ENCODE measurements around the gene NIPSNAP2. TPM values are rescaled to one million over a fixed set of nuclear protein-coding genes. Genes with fewer than 3 reads are reported as not detected.

NIPSNAP2 gene
- total and polyA plus RNA-seq, 2 of the 13 experiments (the other 11 are each of a cell fraction or from before 2014, with no cell fraction given), result 40.3 to 61.5 TPM

- TF ChIP-seq, protein P1, sequence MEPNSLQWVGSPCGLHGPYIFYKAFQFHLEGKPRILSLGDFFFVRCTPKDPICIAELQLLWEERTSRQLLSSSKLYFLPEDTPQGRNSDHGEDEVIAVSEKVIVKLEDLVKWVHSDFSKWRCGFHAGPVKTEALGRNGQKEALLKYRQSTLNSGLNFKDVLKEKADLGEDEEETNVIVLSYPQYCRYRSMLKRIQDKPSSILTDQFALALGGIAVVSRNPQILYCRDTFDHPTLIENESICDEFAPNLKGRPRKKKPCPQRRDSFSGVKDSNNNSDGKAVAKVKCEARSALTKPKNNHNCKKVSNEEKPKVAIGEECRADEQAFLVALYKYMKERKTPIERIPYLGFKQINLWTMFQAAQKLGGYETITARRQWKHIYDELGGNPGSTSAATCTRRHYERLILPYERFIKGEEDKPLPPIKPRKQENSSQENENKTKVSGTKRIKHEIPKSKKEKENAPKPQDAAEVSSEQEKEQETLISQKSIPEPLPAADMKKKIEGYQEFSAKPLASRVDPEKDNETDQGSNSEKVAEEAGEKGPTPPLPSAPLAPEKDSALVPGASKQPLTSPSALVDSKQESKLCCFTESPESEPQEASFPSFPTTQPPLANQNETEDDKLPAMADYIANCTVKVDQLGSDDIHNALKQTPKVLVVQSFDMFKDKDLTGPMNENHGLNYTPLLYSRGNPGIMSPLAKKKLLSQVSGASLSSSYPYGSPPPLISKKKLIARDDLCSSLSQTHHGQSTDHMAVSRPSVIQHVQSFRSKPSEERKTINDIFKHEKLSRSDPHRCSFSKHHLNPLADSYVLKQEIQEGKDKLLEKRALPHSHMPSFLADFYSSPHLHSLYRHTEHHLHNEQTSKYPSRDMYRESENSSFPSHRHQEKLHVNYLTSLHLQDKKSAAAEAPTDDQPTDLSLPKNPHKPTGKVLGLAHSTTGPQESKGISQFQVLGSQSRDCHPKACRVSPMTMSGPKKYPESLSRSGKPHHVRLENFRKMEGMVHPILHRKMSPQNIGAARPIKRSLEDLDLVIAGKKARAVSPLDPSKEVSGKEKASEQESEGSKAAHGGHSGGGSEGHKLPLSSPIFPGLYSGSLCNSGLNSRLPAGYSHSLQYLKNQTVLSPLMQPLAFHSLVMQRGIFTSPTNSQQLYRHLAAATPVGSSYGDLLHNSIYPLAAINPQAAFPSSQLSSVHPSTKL (CRISPR knock-in tag; IDR thresholded peaks at IDR 0.05), result 0 out of 2 replicates have a peak, but pooled peaks have one; percentile 48
- TF ChIP-seq SATB2 (CRISPR knock-in tag; IDR thresholded peaks at IDR 0.05) (0 out of 2 replicates have a peak, but pooled peaks have one; percentile 20), ZNF232 (CRISPR knock-in tag; IDR thresholded peaks at IDR 0.05; ENCODE audit: borderline replicate concordance) (peak; percentile 68; the same call in 1 of the 2 replicates), ZNF563 (CRISPR knock-in tag; IDR thresholded peaks at IDR 0.05) (peak; percentile 75), ZNF777 (CRISPR knock-in tag; IDR thresholded peaks at IDR 0.05) (peak; percentile 52; the same call in 1 of the 2 replicates), ZNF776 (CRISPR knock-in tag; IDR thresholded peaks at IDR 0.05) (0 out of 2 replicates have a peak, but pooled peaks have one; percentile 33), HOXA3 (CRISPR knock-in tag; IDR thresholded peaks at IDR 0.05) (peak; percentile 55), ASH2L (IDR thresholded peaks at IDR 0.05; ENCODE audit: insufficient read length, low read depth, low read length) (no peak), ZNF607 (CRISPR knock-in tag; IDR thresholded peaks at IDR 0.05; ENCODE audit: borderline replicate concordance) (peak; percentile 88; the same call in 1 of the 2 replicates), SOX6 (IDR thresholded peaks at IDR 0.05) (no peak), SOX6 (CRISPR knock-in tag; IDR thresholded peaks at IDR 0.05) (peak; percentile 48; the same call in 1 of the 2 replicates), BCL6 (CRISPR knock-in tag; IDR thresholded peaks at IDR 0.05) (no peak), ATF7-NPFF (CRISPR knock-in tag; IDR thresholded peaks at IDR 0.05; ENCODE audit: low read depth) (peak; percentile 31; the same call in 1 of the 2 replicates)
- TF ChIP-seq, protein P2, sequence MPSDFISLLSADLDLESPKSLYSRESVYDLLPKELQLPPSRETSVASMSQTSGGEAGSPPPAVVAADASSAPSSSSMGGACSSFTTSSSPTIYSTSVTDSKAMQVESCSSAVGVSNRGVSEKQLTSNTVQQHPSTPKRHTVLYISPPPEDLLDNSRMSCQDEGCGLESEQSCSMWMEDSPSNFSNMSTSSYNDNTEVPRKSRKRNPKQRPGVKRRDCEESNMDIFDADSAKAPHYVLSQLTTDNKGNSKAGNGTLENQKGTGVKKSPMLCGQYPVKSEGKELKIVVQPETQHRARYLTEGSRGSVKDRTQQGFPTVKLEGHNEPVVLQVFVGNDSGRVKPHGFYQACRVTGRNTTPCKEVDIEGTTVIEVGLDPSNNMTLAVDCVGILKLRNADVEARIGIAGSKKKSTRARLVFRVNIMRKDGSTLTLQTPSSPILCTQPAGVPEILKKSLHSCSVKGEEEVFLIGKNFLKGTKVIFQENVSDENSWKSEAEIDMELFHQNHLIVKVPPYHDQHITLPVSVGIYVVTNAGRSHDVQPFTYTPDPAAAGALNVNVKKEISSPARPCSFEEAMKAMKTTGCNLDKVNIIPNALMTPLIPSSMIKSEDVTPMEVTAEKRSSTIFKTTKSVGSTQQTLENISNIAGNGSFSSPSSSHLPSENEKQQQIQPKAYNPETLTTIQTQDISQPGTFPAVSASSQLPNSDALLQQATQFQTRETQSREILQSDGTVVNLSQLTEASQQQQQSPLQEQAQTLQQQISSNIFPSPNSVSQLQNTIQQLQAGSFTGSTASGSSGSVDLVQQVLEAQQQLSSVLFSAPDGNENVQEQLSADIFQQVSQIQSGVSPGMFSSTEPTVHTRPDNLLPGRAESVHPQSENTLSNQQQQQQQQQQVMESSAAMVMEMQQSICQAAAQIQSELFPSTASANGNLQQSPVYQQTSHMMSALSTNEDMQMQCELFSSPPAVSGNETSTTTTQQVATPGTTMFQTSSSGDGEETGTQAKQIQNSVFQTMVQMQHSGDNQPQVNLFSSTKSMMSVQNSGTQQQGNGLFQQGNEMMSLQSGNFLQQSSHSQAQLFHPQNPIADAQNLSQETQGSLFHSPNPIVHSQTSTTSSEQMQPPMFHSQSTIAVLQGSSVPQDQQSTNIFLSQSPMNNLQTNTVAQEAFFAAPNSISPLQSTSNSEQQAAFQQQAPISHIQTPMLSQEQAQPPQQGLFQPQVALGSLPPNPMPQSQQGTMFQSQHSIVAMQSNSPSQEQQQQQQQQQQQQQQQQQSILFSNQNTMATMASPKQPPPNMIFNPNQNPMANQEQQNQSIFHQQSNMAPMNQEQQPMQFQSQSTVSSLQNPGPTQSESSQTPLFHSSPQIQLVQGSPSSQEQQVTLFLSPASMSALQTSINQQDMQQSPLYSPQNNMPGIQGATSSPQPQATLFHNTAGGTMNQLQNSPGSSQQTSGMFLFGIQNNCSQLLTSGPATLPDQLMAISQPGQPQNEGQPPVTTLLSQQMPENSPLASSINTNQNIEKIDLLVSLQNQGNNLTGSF (CRISPR knock-in tag; IDR thresholded peaks at IDR 0.05), result peak; percentile 77; the same call in 1 of the 2 replicates
- TF ChIP-seq, protein P3, sequence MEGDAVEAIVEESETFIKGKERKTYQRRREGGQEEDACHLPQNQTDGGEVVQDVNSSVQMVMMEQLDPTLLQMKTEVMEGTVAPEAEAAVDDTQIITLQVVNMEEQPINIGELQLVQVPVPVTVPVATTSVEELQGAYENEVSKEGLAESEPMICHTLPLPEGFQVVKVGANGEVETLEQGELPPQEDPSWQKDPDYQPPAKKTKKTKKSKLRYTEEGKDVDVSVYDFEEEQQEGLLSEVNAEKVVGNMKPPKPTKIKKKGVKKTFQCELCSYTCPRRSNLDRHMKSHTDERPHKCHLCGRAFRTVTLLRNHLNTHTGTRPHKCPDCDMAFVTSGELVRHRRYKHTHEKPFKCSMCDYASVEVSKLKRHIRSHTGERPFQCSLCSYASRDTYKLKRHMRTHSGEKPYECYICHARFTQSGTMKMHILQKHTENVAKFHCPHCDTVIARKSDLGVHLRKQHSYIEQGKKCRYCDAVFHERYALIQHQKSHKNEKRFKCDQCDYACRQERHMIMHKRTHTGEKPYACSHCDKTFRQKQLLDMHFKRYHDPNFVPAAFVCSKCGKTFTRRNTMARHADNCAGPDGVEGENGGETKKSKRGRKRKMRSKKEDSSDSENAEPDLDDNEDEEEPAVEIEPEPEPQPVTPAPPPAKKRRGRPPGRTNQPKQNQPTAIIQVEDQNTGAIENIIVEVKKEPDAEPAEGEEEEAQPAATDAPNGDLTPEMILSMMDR (CRISPR knock-in tag; IDR thresholded peaks at IDR 0.05), result peak; percentile 54
Measured at GRCh38 chr7:55964261-55965099, at the start of gene NIPSNAP2 (continued).
